ENCODE measurements around the gene ARMC12.
A peak's percentile ranks its signal among the peaks of the same experiment; 100 is the strongest.
"Not testable (repeated sequence)": the region's sequence is repeated elsewhere in the genome, so short reads cannot be mapped to it uniquely, and the experiment has no call there.

Gene ARMC12

GRCh38 chr6:35736982-35737412 lies at the start of gene ARMC12:
Gene ARMC12 (plus strand): TSS chr6:35737032. CDS start chr6:35737109, 77 bp downstream.
- peak within 1 kb of the TSS; percentile 66 for H3K27ac Mint-ChIP-seq
- no peaks in the 10 kb centered on the region for H3K9me3 Mint-ChIP-seq
- H3K36me3 Mint-ChIP-seq (ENCODE audit: low read depth), result no peaks in the 10 kb centered on the region
- peaks cover 47% of the 10 kb centered on the region for H3K4me1 Mint-ChIP-seq (ENCODE audit: low read depth)
- H3K4me3 Mint-ChIP-seq, result no peak within 1 kb of the TSS
- H3K27me3 Mint-ChIP-seq, result no peaks in the 10 kb centered on the region

GRCh38 chr6:35687658-35688604 lies 48.9 kb upstream of the ARMC12 start:
- Mint-ChIP-seq H3K27me3 (no peaks in the 10 kb centered on the region), H3K4me1 (ENCODE audit: low read depth) (peaks cover 25% of the 10 kb centered on the region), H3K27ac (peak overlapping the region; percentile 81), H3K4me3 (peak overlapping the region; percentile 92), H3K9me3 (no peaks in the 10 kb centered on the region), H3K36me3 (ENCODE audit: low read depth) (no peaks in the 10 kb centered on the region)

- H3K27ac Mint-ChIP-seq, result peak within 1 kb of the TSS; percentile 95
- peak within 1 kb of the TSS; percentile 92 for H3K4me3 Mint-ChIP-seq
- H3K9me3 Mint-ChIP-seq, result no peaks in the 10 kb centered on the region
- no peaks in the 10 kb centered on the region for H3K27me3 Mint-ChIP-seq
- no peaks in the 10 kb centered on the region for H3K36me3 Mint-ChIP-seq (ENCODE audit: low read depth)
- H3K4me1 Mint-ChIP-seq (ENCODE audit: low read depth), result peaks cover 25% of the 10 kb centered on the region
Observed at GRCh38 chr6:35688605-35689322, 48.1 kb upstream of the ARMC12 start, which contains the start of gene FKBP5. Gene FKBP5 (minus strand): TSS chr6:35688915. CDS start chr6:35642824, 46,091 bp downstream.

GRCh38 chr6:35690006-35690405 lies 46.8 kb upstream of the ARMC12 start:
- not testable (repeated sequence) for H3K9me3 Mint-ChIP-seq; H3K27me3 Mint-ChIP-seq; H3K27ac Mint-ChIP-seq; H3K4me3 Mint-ChIP-seq; H3K36me3 Mint-ChIP-seq (ENCODE audit: low read depth)
- H3K4me1 Mint-ChIP-seq (ENCODE audit: low read depth), result peaks cover 25% of the 10 kb centered on the region

- no peak overlapping the region for H3K27ac Mint-ChIP-seq
- H3K9me3 Mint-ChIP-seq, result no peaks in the 10 kb centered on the region
- no peaks in the 10 kb centered on the region for H3K36me3 Mint-ChIP-seq (ENCODE audit: low read depth)
- no peak overlapping the region for H3K4me3 Mint-ChIP-seq
- H3K4me1 Mint-ChIP-seq (ENCODE audit: low read depth), result peaks cover 25% of the 10 kb centered on the region
- H3K27me3 Mint-ChIP-seq, result no peaks in the 10 kb centered on the region
Observed at GRCh38 chr6:35690484-35690883, 46.3 kb upstream of the ARMC12 start.

- Mint-ChIP-seq H3K27me3 (no peaks in the 10 kb centered on the region), H3K27ac (no peak overlapping the region), H3K9me3 (no peaks in the 10 kb centered on the region), H3K4me3 (no peak overlapping the region), H3K4me1 (ENCODE audit: low read depth) (peaks cover 19% of the 10 kb centered on the region), H3K36me3 (ENCODE audit: low read depth) (no peaks in the 10 kb centered on the region)
Observed at GRCh38 chr6:35691027-35691824, 45.6 kb upstream of the ARMC12 start.

- no peaks in the 10 kb centered on the region for H3K9me3 Mint-ChIP-seq
- H3K27me3 Mint-ChIP-seq, result no peaks in the 10 kb centered on the region
- H3K4me1 Mint-ChIP-seq (ENCODE audit: low read depth), result peaks cover 3% of the 10 kb centered on the region
- H3K36me3 Mint-ChIP-seq (ENCODE audit: low read depth), result no peaks in the 10 kb centered on the region
- H3K27ac Mint-ChIP-seq, result no peak overlapping the region
- no peak overlapping the region for H3K4me3 Mint-ChIP-seq
Observed at GRCh38 chr6:35694462-35694861, 42.4 kb upstream of the ARMC12 start.

- H3K36me3 Mint-ChIP-seq (ENCODE audit: low read depth); H3K9me3 Mint-ChIP-seq; H3K27ac Mint-ChIP-seq; H3K4me1 Mint-ChIP-seq (ENCODE audit: low read depth); H3K4me3 Mint-ChIP-seq; H3K27me3 Mint-ChIP-seq: not testable (repeated sequence)
Observed at GRCh38 chr6:35698430-35698829, 38.4 kb upstream of the ARMC12 start.

- no peaks in the 10 kb centered on the region for H3K36me3 Mint-ChIP-seq (ENCODE audit: low read depth)
Observed at GRCh38 chr6:35698858-35699257, 38.0 kb upstream of the ARMC12 start.

GRCh38 chr6:35703554-35703953 lies 33.3 kb upstream of the ARMC12 start:
- Mint-ChIP-seq H3K9me3 (no peaks in the 10 kb centered on the region), H3K4me3 (no peak overlapping the region), H3K4me1 (ENCODE audit: low read depth) (no peaks in the 10 kb centered on the region), H3K27ac (no peak overlapping the region), H3K27me3 (no peaks in the 10 kb centered on the region), H3K36me3 (ENCODE audit: low read depth) (no peaks in the 10 kb centered on the region)

More at GRCh38 chr6:35698858-35699257, 38.0 kb upstream of the ARMC12 start:
- Mint-ChIP-seq H3K9me3 (no peaks in the 10 kb centered on the region), H3K4me1 (ENCODE audit: low read depth) (no peaks in the 10 kb centered on the region), H3K27ac (no peak overlapping the region), H3K4me3 (no peak overlapping the region), H3K27me3 (no peaks in the 10 kb centered on the region)

GRCh38 chr6:35706468-35706867 lies 30.4 kb upstream of the ARMC12 start:
- no peaks in the 10 kb centered on the region for H3K27me3 Mint-ChIP-seq
- peaks cover 4% of the 10 kb centered on the region for H3K36me3 Mint-ChIP-seq (ENCODE audit: low read depth)
- peaks cover 14% of the 10 kb centered on the region for H3K4me1 Mint-ChIP-seq (ENCODE audit: low read depth)
- no peak overlapping the region for H3K27ac Mint-ChIP-seq
- no peak overlapping the region for H3K4me3 Mint-ChIP-seq
- H3K9me3 Mint-ChIP-seq, result peaks cover 3% of the 10 kb centered on the region

- Mint-ChIP-seq H3K9me3 (peaks cover 3% of the 10 kb centered on the region), H3K4me1 (ENCODE audit: low read depth) (peaks cover 14% of the 10 kb centered on the region), H3K36me3 (ENCODE audit: low read depth) (peaks cover 4% of the 10 kb centered on the region)
Observed at GRCh38 chr6:35707714-35708407, 29.0 kb upstream of the ARMC12 start.

GRCh38 chr6:35708585-35708984 lies 28.2 kb upstream of the ARMC12 start:
- Mint-ChIP-seq H3K4me3 (no peak overlapping the region), H3K27me3 (no peaks in the 10 kb centered on the region), H3K4me1 (ENCODE audit: low read depth) (peaks cover 21% of the 10 kb centered on the region), H3K36me3 (ENCODE audit: low read depth) (peaks cover 4% of the 10 kb centered on the region), H3K9me3 (peaks cover 3% of the 10 kb centered on the region), H3K27ac (no peak overlapping the region)

More at GRCh38 chr6:35707714-35708407, 29.0 kb upstream of the ARMC12 start:
- Mint-ChIP-seq H3K27me3 (no peaks in the 10 kb centered on the region), H3K4me3 (no peak overlapping the region), H3K27ac (no peak overlapping the region)

GRCh38 chr6:35710241-35710847 lies 26.5 kb upstream of the ARMC12 start:
- peaks cover 3% of the 10 kb centered on the region for H3K9me3 Mint-ChIP-seq
- H3K4me1 Mint-ChIP-seq (ENCODE audit: low read depth), result peaks cover 24% of the 10 kb centered on the region
- peak overlapping the region; percentile 9 for H3K4me3 Mint-ChIP-seq
- H3K36me3 Mint-ChIP-seq (ENCODE audit: low read depth), result peaks cover 4% of the 10 kb centered on the region
- no peaks in the 10 kb centered on the region for H3K27me3 Mint-ChIP-seq
- H3K27ac Mint-ChIP-seq, result peak overlapping the region; percentile 68
